Measurements from ENCODE around the gene DGKQ. TPM values are rescaled to one million over a fixed set of nuclear protein-coding genes. Genes with fewer than 3 reads are reported as not detected.

Gene DGKQ
- total RNA-seq, 1 donor from 2014 or later, result 15.4 TPM

GRCh38 chr4:1019729-1020470 is 46.5 kb upstream of the DGKQ start:
- H3K27me3 Mint-ChIP-seq (ENCODE audit: low read depth), result no peaks in the 10 kb centered on the region
- no peaks in the 10 kb centered on the region for H3K9me3 Mint-ChIP-seq (ENCODE audit: low read depth)
- H3K27ac Mint-ChIP-seq (ENCODE audit: unreplicated experiment), result no peak overlapping the region
- TF ChIP-seq CTCF (IDR thresholded peaks at IDR 0.05), result no peak
- H3K36me3 Mint-ChIP-seq (ENCODE audit: low read depth), result peaks cover 1% of the 10 kb centered on the region
- peaks cover 6% of the 10 kb centered on the region for H3K4me1 Mint-ChIP-seq (ENCODE audit: low read depth)
- no peak for DNase-seq (ENCODE audit: low spot score)
- H3K4me3 Mint-ChIP-seq (ENCODE audit: unreplicated experiment), result no peak overlapping the region

GRCh38 chr4:1019320-1019719 is 46.0 kb upstream of the DGKQ start:
- Mint-ChIP-seq H3K36me3 (ENCODE audit: low read depth) (no peaks in the 10 kb centered on the region), H3K27me3 (ENCODE audit: low read depth) (no peaks in the 10 kb centered on the region), H3K9me3 (ENCODE audit: low read depth) (no peaks in the 10 kb centered on the region), H3K4me3 (ENCODE audit: unreplicated experiment) (no peak overlapping the region), H3K4me1 (ENCODE audit: low read depth) (peaks cover 6% of the 10 kb centered on the region), H3K27ac (ENCODE audit: unreplicated experiment) (no peak overlapping the region)
- TF ChIP-seq CTCF (IDR thresholded peaks at IDR 0.05), result no peak
- no peak for DNase-seq (ENCODE audit: low spot score)

- Mint-ChIP-seq H3K9me3 (ENCODE audit: low read depth) (no peaks in the 10 kb centered on the region), H3K27ac (ENCODE audit: unreplicated experiment) (no peak overlapping the region), H3K27me3 (ENCODE audit: low read depth) (no peaks in the 10 kb centered on the region), H3K36me3 (ENCODE audit: low read depth) (no peaks in the 10 kb centered on the region), H3K4me1 (ENCODE audit: low read depth) (peaks cover 11% of the 10 kb centered on the region), H3K4me3 (ENCODE audit: unreplicated experiment) (no peak overlapping the region)
- no peak for TF ChIP-seq CTCF (IDR thresholded peaks at IDR 0.05)
- DNase-seq (ENCODE audit: low spot score), result no peak
These were observed 45.0 kb upstream of the DGKQ start for GRCh38 chr4:1018147-1019020.

GRCh38 chr4:1017706-1018105 is 44.3 kb upstream of the DGKQ start:
- no peak for TF ChIP-seq CTCF (IDR thresholded peaks at IDR 0.05)
- no peak for DNase-seq (ENCODE audit: low spot score)
- H3K27me3 Mint-ChIP-seq (ENCODE audit: low read depth), result no peaks in the 10 kb centered on the region
- no peaks in the 10 kb centered on the region for H3K9me3 Mint-ChIP-seq (ENCODE audit: low read depth)
- no peaks in the 10 kb centered on the region for H3K36me3 Mint-ChIP-seq (ENCODE audit: low read depth)
- no peak overlapping the region for H3K4me3 Mint-ChIP-seq (ENCODE audit: unreplicated experiment)
- peaks cover 11% of the 10 kb centered on the region for H3K4me1 Mint-ChIP-seq (ENCODE audit: low read depth)
- no peak overlapping the region for H3K27ac Mint-ChIP-seq (ENCODE audit: unreplicated experiment)

GRCh38 chr4:1017211-1017610 is 43.8 kb upstream of the DGKQ start:
- Mint-ChIP-seq H3K36me3 (ENCODE audit: low read depth) (no peaks in the 10 kb centered on the region), H3K4me3 (ENCODE audit: unreplicated experiment) (no peak overlapping the region), H3K27ac (ENCODE audit: unreplicated experiment) (no peak overlapping the region), H3K27me3 (ENCODE audit: low read depth) (no peaks in the 10 kb centered on the region), H3K4me1 (ENCODE audit: low read depth) (peaks cover 11% of the 10 kb centered on the region), H3K9me3 (ENCODE audit: low read depth) (no peaks in the 10 kb centered on the region)
- DNase-seq (ENCODE audit: low spot score), result no peak
- TF ChIP-seq CTCF (IDR thresholded peaks at IDR 0.05), result no peak

Measured in chondrocyte (in vitro differentiated cells).